Spleen (tissue), 11 donors: Measurements from ENCODE around the gene TCTN2. TPM values are rescaled to one million over a fixed set of nuclear protein-coding genes. Genes with fewer than 3 reads are reported as not detected.
A peak's percentile ranks its signal among the peaks of the same experiment; 100 is the strongest.

Source experiments
- DNase-seq: peaks from one replicate; pipeline ENCODE4 v3.0.0-alpha.2; 2020
- H3K27ac ChIP-seq, 8 donors: fragments of 200-600 bp; sonication (generic) in 7 of 8; 1 replicate in 4 of 8; 2 replicates in 4 of 8; pipeline versions ENCODE4 v1.5.0 to v1.8.0; 2016 to 2021; ENCODE audit warnings: inconsistent platforms in 4 of 8, mild to moderate bottlenecking in 4 of 8, moderate library complexity in 1 of 8
- H3K27me3 ChIP-seq, 7 donors: fragments of 200-600 bp; sonication (generic) in 6 of 7; replicated peaks in 1 of 7; 1 replicate in 4 of 7; 2 replicates in 3 of 7; pipeline versions ENCODE4 v1.5.0 to v1.8.0; 2016 to 2021; ENCODE audit warnings: inconsistent platforms in 3 of 7, mild to moderate bottlenecking in 1 of 7
- H3K36me3 ChIP-seq, 6 donors: fragments of 200-600 bp; sonication (generic) in 5 of 6; 1 replicate in 4 of 6; 2 replicates in 2 of 6; pipeline versions ENCODE4 v1.5.0 to v1.8.0; 2016 to 2021; ENCODE audit warnings: inconsistent platforms in 2 of 6
- H3K4me1 ChIP-seq, 6 donors: fragments of 200-600 bp; sonication (generic) in 5 of 6; 1 replicate in 3 of 6; 2 replicates in 3 of 6; pipeline versions ENCODE4 v1.5.0 to v1.8.0; 2016 to 2021; ENCODE audit warnings: inconsistent platforms in 3 of 6
- H3K4me3 ChIP-seq, 8 donors: fragments of 200-600 bp; sonication (generic) in 7 of 8; 1 replicate in 4 of 8; 2 replicates in 4 of 8; pipeline versions ENCODE4 v1.5.0 to v1.8.0; 2016 to 2021; ENCODE audit warnings: inconsistent platforms in 4 of 8, mild to moderate bottlenecking in 4 of 8, moderate library complexity in 2 of 8
- H3K9me3 ChIP-seq, 8 donors: fragments of 200-600 bp; sonication (generic) in 7 of 8; 1 replicate in 4 of 8; 2 replicates in 4 of 8; pipeline versions ENCODE4 v1.5.0 to v1.8.0; 2016 to 2021; ENCODE audit warnings: inconsistent platforms in 4 of 8
- POLR2A ChIP-seq, 3 donors: fragments of 450-650 bp; IDR thresholded peaks; one replicate each; pipeline ENCODE4 v1.5.1; 2017; ENCODE audit warnings: antibody characterized with exemption in 3 of 3, mild to moderate bottlenecking in 1 of 3
- POLR2AphosphoS5 ChIP-seq, 3 donors: sonication (generic); formaldehyde crosslinking; IDR thresholded peaks; one replicate each; pipeline ENCODE4 v1.5.1; 2017; ENCODE audit warnings: antibody characterized with exemption in 3 of 3
- WGBS, 5 donors: extraction: QIAGEN DNeasy Blood & Tissue Kit in 3 of 5; methylation state at CpG; one replicate each; pipeline versions ENCODE4 v1.1.5 to v1.1.7; 2013 to 2018; 5-methylcytosine and 5-hydroxymethylcytosine counted together
- intact Hi-C: fragments of 100-400 bp; cut with DNase I; formaldehyde crosslinking; loops from one replicate; pipeline ENCODE4 v1.15.0; 2023; ENCODE audit warnings: low total_unique reads
- polyA plus RNA-seq, 3 donors: library from polyadenylated mRNA; stranded (reverse); fragments of 200-250 nt; gene quantifications; one replicate each; pipeline ENCODE4 v1.2.1, GENCODE V29; 2013
- total RNA-seq, 7 donors: library from RNA; depleted of rRNA in 3 of 7; stranded (reverse); fragments of >200 nt in 3 of 7; fragmentation: NEBNext Ultra II Directional in 4 of 7; extraction: Animal tissue kit (Norgen Biotek cat#: 25700) in 4 of 7; gene quantifications; one replicate each; pipeline versions ENCODE4 v1.1.0 to v1.2.1, GENCODE V29; 2016 to 2021
- TF ChIP-seq, protein P1 (sequence below), 11 experiments: fragments of 200-600 bp in 7 of 11; fragments of 450-650 bp in 4 of 11; sonication (generic) in 4 of 11; IDR thresholded peaks in 8 of 11; conservative IDR thresholded peaks in 3 of 11; 1 replicate in 7 of 11; 2 replicates in 4 of 11; pipeline versions ENCODE4 v1.4.0 to v1.8.0; 2016 to 2021; ENCODE audit warnings: antibody characterized with exemption in 11 of 11, inconsistent platforms in 4 of 11, mild to moderate bottlenecking in 1 of 11
- donor health status: healthy with polysubstance abuse.
- donor health status: DM: no; HTN: no; CAD: no; lungs with moderate emphysema.
- donor health status: DM: no; HTN: no; CAD: no.
- donor health status: Bipolar disorder and iron deficiency.
- donor health status: healthy.
- donor health status: DM: no; HTN: no; CAD: no.
- donor health status: DM: yes; HTN: yes; CAD: no.

The TCTN2 gene
- total and polyA plus RNA-seq, 10 donors = 1.9 to 10.9 (median 6.0) TPM

- no peak overlapping the region for H3K27ac ChIP-seq
- no peaks in the 10 kb centered on the region for H3K27me3 ChIP-seq
- peaks cover 0 to 94% (median 39%) of the 10 kb centered on the region in 6 donors for H3K36me3 ChIP-seq
- H3K9me3 ChIP-seq = no peaks in the 10 kb centered on the region
- intact Hi-C loops = no loop called here
- DNase-seq = no peak
- H3K4me3 ChIP-seq = no peak overlapping the region
- H3K4me1 ChIP-seq = no peaks in the 10 kb centered on the region
- WGBS, 5 donors = 79 to 90% (median 87%) methylated on average over 4 of the region's 4 CpGs
- TF ChIP-seq POLR2A (IDR thresholded peaks at IDR 0.05) (no peak), POLR2AphosphoS5 (IDR thresholded peaks at IDR 0.05) (no peak)
- TF ChIP-seq, protein P1, sequence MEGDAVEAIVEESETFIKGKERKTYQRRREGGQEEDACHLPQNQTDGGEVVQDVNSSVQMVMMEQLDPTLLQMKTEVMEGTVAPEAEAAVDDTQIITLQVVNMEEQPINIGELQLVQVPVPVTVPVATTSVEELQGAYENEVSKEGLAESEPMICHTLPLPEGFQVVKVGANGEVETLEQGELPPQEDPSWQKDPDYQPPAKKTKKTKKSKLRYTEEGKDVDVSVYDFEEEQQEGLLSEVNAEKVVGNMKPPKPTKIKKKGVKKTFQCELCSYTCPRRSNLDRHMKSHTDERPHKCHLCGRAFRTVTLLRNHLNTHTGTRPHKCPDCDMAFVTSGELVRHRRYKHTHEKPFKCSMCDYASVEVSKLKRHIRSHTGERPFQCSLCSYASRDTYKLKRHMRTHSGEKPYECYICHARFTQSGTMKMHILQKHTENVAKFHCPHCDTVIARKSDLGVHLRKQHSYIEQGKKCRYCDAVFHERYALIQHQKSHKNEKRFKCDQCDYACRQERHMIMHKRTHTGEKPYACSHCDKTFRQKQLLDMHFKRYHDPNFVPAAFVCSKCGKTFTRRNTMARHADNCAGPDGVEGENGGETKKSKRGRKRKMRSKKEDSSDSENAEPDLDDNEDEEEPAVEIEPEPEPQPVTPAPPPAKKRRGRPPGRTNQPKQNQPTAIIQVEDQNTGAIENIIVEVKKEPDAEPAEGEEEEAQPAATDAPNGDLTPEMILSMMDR (IDR thresholded peaks at IDR 0.05 in 8 of 11, conservative IDR thresholded peaks at IDR 0.05 in 3 of 11) = no peak
These were observed 25.7 kb downstream of the TCTN2 start for GRCh38 chr12:123696646-123697045.

DNA sequence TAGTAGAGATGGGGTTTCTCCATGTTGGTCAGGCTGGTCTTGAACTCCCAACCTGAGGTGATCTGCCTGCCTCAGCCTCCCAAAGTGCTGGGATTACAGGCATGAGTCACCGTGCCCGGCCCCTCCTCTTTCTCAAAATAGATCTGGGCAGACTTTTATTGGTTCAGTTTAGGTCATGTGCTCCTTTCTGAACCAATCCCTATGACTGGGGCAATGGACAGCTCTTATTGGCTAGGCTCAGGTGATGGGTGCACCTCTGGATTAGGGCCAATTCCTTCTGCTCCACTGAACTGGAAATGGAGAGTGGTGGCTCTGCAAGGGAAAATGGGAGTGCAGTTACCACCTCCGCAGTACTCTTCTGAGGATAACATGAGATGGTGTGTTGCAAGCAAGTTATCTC lies 35.0 kb downstream of the TCTN2 start:
- Histone ChIP-seq H3K27ac (no peak overlapping the region), H3K4me3 (no peak overlapping the region), H3K9me3 (no peaks in the 10 kb centered on the region), H3K36me3 (peaks cover 0 to 32% (median 1%) of the 10 kb centered on the region in 6 donors), H3K4me1 (peaks cover 0 to 1% (median under 1%) of the 10 kb centered on the region in 6 donors), H3K27me3 (no peaks in the 10 kb centered on the region)
- intact Hi-C loops = no loop called here
- DNase-seq = no peak
- no peak for TF ChIP-seq POLR2A (IDR thresholded peaks at IDR 0.05)
- 75 to 93% (median 86%) methylated on average over 3 of the region's 3 CpGs for WGBS, 5 donors

- no peak overlapping the region for H3K27ac ChIP-seq
- no peaks in the 10 kb centered on the region for H3K27me3 ChIP-seq
- TF ChIP-seq, protein P1 (IDR thresholded peaks at IDR 0.05 in 8 of 11, conservative IDR thresholded peaks at IDR 0.05 in 3 of 11) = no peak
- TF ChIP-seq POLR2A (IDR thresholded peaks at IDR 0.05) (no peak), POLR2AphosphoS5 (IDR thresholded peaks at IDR 0.05) (no peak)
- intact Hi-C loops = no loop called here
- H3K9me3 ChIP-seq = no peaks in the 10 kb centered on the region
- 95 to 98% (median 96%) methylated on average over 4 of the region's 4 CpGs for WGBS, 5 donors
- H3K36me3 ChIP-seq = peaks cover 0 to 22% (median 0%) of the 10 kb centered on the region in 6 donors
- H3K4me1 ChIP-seq = peaks cover 0 to 9% (median 8%) of the 10 kb centered on the region in 6 donors
- H3K4me3 ChIP-seq = no peak overlapping the region
- DNase-seq = no peak
These were observed 36.6 kb downstream of the TCTN2 start for GRCh38 chr12:123707466-123707865.

DNA sequence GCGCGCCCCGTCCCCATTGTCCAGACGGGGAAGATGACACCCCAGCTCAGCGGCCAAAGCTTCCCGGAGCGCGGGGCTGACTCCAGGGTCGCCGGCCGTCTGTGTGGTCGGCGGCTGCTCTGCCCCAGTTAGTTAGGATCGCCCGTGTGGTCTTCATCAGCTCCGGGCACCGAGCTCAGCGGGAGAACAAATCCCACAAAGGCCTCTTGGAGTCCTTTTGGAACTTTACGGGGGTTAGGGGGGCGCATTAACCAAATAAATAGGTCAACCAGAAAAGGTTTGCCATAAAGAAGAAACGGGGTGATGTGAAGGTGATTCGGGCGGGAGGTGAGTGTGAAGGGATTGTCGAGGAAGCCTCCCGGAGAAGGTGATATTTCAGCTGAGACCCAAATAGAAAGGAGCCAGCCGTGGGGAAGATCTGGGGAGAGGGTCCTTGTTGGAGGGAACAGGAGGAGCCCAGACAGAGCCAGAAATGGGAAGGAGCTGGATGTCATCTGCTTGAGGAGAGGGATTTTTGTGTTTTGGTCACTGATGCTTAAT lies 41.9 kb downstream of the TCTN2 start:
- TF ChIP-seq, protein P1 (IDR thresholded peaks at IDR 0.05 in 8 of 11, conservative IDR thresholded peaks at IDR 0.05 in 3 of 11) = no peak
- TF ChIP-seq POLR2A (IDR thresholded peaks at IDR 0.05) (no peak), POLR2AphosphoS5 (IDR thresholded peaks at IDR 0.05) (no peak)
- DNase-seq = no peak
- no peaks in the 10 kb centered on the region for H3K9me3 ChIP-seq
- no peaks in the 10 kb centered on the region for H3K27me3 ChIP-seq
- H3K4me1 ChIP-seq = peaks cover 14 to 41% (median 35%) of the 10 kb centered on the region in 6 donors
- intact Hi-C loops = no loop called here
- peaks cover 0 to 3% (median 0%) of the 10 kb centered on the region in 6 donors for H3K36me3 ChIP-seq
- 0 to 1% (median 0%) methylated on average over 13 to 26 of the region's 26 CpGs for WGBS, 5 donors
- peak overlapping the region; percentile 95 to 100 (median 99) for H3K4me3 ChIP-seq
- H3K27ac ChIP-seq = peak overlapping the region; percentile 48 to 88 (median 75)
